ENCODE results near the gene NANS.

The NANS gene

DNA sequence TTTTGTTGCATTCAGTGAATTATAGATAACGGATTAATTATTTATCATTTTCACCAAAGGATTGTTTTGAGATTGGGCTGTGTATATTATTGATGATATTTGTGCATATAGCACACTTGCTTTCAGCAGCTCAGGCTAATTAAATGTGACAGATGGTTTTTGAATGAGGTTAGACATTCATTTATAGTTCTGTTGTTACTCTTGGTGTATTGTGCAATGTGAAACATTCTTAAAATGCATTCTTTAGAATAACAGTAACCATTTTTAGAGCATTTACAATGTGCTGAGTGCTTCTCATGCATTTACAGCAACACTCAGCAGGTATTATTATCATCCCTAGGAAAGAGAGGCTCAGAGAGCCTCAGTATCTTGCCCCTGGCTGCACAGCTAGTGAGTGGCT, 23.8 kb downstream of the NANS start:
- TF ChIP-seq, protein P1, sequence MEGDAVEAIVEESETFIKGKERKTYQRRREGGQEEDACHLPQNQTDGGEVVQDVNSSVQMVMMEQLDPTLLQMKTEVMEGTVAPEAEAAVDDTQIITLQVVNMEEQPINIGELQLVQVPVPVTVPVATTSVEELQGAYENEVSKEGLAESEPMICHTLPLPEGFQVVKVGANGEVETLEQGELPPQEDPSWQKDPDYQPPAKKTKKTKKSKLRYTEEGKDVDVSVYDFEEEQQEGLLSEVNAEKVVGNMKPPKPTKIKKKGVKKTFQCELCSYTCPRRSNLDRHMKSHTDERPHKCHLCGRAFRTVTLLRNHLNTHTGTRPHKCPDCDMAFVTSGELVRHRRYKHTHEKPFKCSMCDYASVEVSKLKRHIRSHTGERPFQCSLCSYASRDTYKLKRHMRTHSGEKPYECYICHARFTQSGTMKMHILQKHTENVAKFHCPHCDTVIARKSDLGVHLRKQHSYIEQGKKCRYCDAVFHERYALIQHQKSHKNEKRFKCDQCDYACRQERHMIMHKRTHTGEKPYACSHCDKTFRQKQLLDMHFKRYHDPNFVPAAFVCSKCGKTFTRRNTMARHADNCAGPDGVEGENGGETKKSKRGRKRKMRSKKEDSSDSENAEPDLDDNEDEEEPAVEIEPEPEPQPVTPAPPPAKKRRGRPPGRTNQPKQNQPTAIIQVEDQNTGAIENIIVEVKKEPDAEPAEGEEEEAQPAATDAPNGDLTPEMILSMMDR (IDR thresholded peaks at IDR 0.05; ENCODE audit: insufficient read depth, low read length, poor library complexity, severe bottlenecking), result no peak
- no peaks in the 10 kb centered on the region for H3K27me3 ChIP-seq (replicated peaks; ENCODE audit: control insufficient read depth, insufficient read depth, low read length)
- H3K4me3 ChIP-seq (replicated peaks; ENCODE audit: low read depth, low read length), result no peak overlapping the region
- DNase-seq (ENCODE audit: extremely low read depth, insufficient read length), result no peak
- peaks cover 38% of the 10 kb centered on the region for H3K36me3 ChIP-seq (ENCODE audit: control insufficient read depth, insufficient read depth, low read length)

DNA sequence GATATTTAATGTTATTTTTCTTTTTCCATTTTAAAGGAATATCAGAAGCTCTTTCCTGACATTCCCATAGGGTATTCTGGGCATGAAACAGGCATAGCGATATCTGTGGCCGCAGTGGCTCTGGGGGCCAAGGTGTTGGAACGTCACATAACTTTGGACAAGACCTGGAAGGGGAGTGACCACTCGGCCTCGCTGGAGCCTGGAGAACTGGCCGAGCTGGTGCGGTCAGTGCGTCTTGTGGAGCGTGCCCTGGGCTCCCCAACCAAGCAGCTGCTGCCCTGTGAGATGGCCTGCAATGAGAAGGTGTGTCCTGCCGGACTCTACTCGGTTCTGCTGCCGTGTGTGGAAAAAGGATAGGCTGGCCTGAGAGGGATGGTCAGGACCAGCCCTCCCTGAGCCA, 24.2 kb downstream of the NANS start:
- Histone ChIP-seq H3K27me3 (replicated peaks; ENCODE audit: control insufficient read depth, insufficient read depth, low read length) (no peaks in the 10 kb centered on the region), H3K4me3 (replicated peaks; ENCODE audit: low read depth, low read length) (no peak overlapping the region), H3K36me3 (ENCODE audit: control insufficient read depth, insufficient read depth, low read length) (peaks cover 38% of the 10 kb centered on the region)
- DNase-seq (ENCODE audit: extremely low read depth, insufficient read length), result no peak
- TF ChIP-seq, protein P1 (IDR thresholded peaks at IDR 0.05; ENCODE audit: insufficient read depth, low read length, poor library complexity, severe bottlenecking), result no peak

DNA sequence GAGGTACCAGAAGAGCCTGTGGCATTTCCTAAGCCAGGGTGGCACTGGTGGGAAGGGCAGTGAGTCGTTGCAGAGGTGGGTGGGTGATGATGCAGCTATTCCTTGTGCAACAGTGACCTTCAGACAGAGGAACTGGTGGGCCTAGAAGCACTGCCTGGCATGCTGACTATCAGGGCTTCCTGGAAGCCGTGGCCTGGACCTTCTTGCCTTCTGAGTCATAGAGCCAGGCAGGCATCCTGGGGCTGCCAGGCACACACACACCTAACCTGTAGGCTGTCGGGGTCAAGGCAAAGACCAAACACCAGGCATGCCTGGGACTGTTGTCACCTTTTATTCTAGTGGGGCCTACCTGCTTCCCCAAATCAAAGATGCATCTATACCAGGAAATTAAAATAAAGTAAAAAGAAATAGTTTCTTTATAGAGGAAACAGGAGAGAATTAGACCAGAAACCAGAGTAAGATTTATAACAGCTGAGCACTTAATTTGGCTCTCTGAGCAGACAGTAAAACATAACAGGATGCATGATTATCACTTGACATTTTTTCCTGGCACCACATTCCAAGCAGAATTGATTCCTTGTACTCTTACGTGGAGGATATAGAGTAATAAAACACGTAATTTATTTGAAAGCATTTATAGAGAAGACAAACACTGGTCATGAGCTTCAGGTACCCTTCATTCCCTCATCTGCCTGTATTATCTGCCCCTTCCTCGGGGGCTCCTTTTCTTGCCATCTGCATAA, 25.1 kb downstream of the NANS start:
- H3K4me3 ChIP-seq (replicated peaks; ENCODE audit: low read depth, low read length), result no peak overlapping the region
- no peaks in the 10 kb centered on the region for H3K27me3 ChIP-seq (replicated peaks; ENCODE audit: control insufficient read depth, insufficient read depth, low read length)
- H3K36me3 ChIP-seq (ENCODE audit: control insufficient read depth, insufficient read depth, low read length), result peaks cover 38% of the 10 kb centered on the region
- no peak for DNase-seq (ENCODE audit: extremely low read depth, insufficient read length)
- TF ChIP-seq, protein P1 (IDR thresholded peaks at IDR 0.05; ENCODE audit: insufficient read depth, low read length, poor library complexity, severe bottlenecking), result no peak

DNA sequence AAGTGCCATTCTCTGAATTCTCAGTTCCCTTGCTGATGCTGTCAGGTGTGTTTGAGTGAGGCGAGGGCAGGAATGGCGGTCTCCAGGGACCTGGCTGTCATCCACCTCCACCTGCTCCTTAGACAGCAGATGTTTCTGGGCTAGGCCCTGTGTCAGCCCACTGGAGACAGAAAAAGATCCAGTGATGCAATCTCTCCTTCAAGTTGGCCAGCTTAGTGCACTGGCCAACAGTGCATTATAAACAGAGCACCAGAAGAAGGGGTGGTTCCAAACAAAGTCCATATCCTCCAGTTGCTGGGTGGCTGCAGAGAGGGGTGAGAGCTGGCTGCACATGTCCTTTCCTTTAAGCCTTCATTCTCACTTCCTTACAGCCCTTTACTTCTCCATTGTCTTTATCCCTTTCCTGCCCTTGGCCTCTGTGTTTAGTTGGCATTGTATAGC, 26.5 kb downstream of the NANS start:
- TF ChIP-seq, protein P1 (IDR thresholded peaks at IDR 0.05; ENCODE audit: insufficient read depth, low read length, poor library complexity, severe bottlenecking), result no peak
- H3K4me3 ChIP-seq (replicated peaks; ENCODE audit: low read depth, low read length), result no peak overlapping the region
- H3K36me3 ChIP-seq (ENCODE audit: control insufficient read depth, insufficient read depth, low read length), result peaks cover 40% of the 10 kb centered on the region
- DNase-seq (ENCODE audit: extremely low read depth, insufficient read length), result no peak
- H3K27me3 ChIP-seq (replicated peaks; ENCODE audit: control insufficient read depth, insufficient read depth, low read length), result no peaks in the 10 kb centered on the region

- TF ChIP-seq, protein P1 (IDR thresholded peaks at IDR 0.05; ENCODE audit: insufficient read depth, low read length, poor library complexity, severe bottlenecking), result no peak
- DNase-seq (ENCODE audit: extremely low read depth, insufficient read length), result no peak
- peaks cover 38% of the 10 kb centered on the region for H3K36me3 ChIP-seq (ENCODE audit: control insufficient read depth, insufficient read depth, low read length)
These were observed 27.1 kb downstream of the NANS start for GRCh38 chr9:98083566-98084183.

More at GRCh38 chr9:98083566-98084183, 27.1 kb downstream of the NANS start:
- Histone ChIP-seq H3K27me3 (replicated peaks; ENCODE audit: control insufficient read depth, insufficient read depth, low read length) (no peaks in the 10 kb centered on the region), H3K4me3 (replicated peaks; ENCODE audit: low read depth, low read length) (no peak overlapping the region)

Measured in GM06990 (cell line).